Adrenal gland (tissue), 12 donors: Measurements from ENCODE around the gene C16orf96. TPM values are rescaled to one million over a fixed set of nuclear protein-coding genes. Genes with fewer than 3 reads are reported as not detected.
A peak's percentile ranks its signal among the peaks of the same experiment; 100 is the strongest.

ENCODE experiments used
- DNase-seq, 7 donors: peaks; one replicate each; pipeline ENCODE4 v3.0.0-alpha.2; 2019 to 2020
- H3K27ac ChIP-seq, 5 donors: fragments of 200-600 bp; sonication (generic) in 4 of 5; 1 replicate in 3 of 5; 2 replicates in 2 of 5; pipeline versions ENCODE4 v1.5.1 to v1.8.0; 2016 to 2020; ENCODE audit warnings: mild to moderate bottlenecking in 1 of 5
- H3K27me3 ChIP-seq: fragments of 200-600 bp; 2 replicates; pipeline ENCODE4 v1.8.0; 2021
- H3K36me3 ChIP-seq, 2 donors: fragments of 200-600 bp; replicated peaks in 1 of 2; 1 replicate in 1 of 2; 2 replicates in 1 of 2; pipeline versions ENCODE4 v1.5.1 to v1.8.0; 2018 to 2022
- H3K4me1 ChIP-seq, 2 donors: fragments of 200-600 bp; replicated peaks in 1 of 2; 1 replicate in 1 of 2; 2 replicates in 1 of 2; pipeline versions ENCODE4 v1.5.1 to v1.8.0; 2018 to 2021
- H3K4me3 ChIP-seq, 4 donors: fragments of 200-600 bp; sonication (generic) in 3 of 4; one replicate each; pipeline ENCODE4 v1.5.1; 2016 to 2018
- H3K9me3 ChIP-seq, 3 donors: fragments of 200-600 bp; sonication (generic) in 1 of 3; replicated peaks in 1 of 3; 1 replicate in 2 of 3; 2 replicates in 1 of 3; pipeline versions ENCODE4 v1.5.1 to v1.8.0; 2016 to 2021
- CTCF ChIP-seq, 6 experiments: fragments of 450-650 bp in 4 of 6; fragments of 200-600 bp in 2 of 6; sonication (generic) in 1 of 6; IDR thresholded peaks; 1 replicate in 5 of 6; 2 replicates in 1 of 6; pipeline versions ENCODE4 v1.5.1 to v1.8.0; 2016 to 2021; ENCODE audit warnings: antibody characterized with exemption in 6 of 6, mild to moderate bottlenecking in 2 of 6, moderate library complexity in 1 of 6
- POLR2A ChIP-seq, 2 donors: fragments of 450-650 bp; IDR thresholded peaks; one replicate each; pipeline ENCODE4 v1.6.1; 2017; ENCODE audit warnings: antibody characterized with exemption in 2 of 2, mild to moderate bottlenecking in 2 of 2, moderate library complexity in 1 of 2
- WGBS, 4 donors: extraction: QIAGEN DNeasy Blood & Tissue Kit in 2 of 4; methylation state at CpG; one replicate each; pipeline versions ENCODE4 v1.1.5 to v1.1.7; 2013 to 2017; 5-methylcytosine and 5-hydroxymethylcytosine counted together
- intact Hi-C, 2 donors: fragments of 100-400 bp; cut with DNase I; formaldehyde crosslinking; loops; one replicate each; pipeline versions ENCODE4 v1.14.1 to v1.15.0; 2022 to 2023
- polyA plus RNA-seq, 3 donors: library from polyadenylated mRNA; stranded (reverse); fragments of 200-250 nt in 2 of 3; fragments of 350-450 nt in 1 of 3; fragmentation: Illumina TruSeq in 1 of 3; extraction: RNeasy Lipid Tissue Mini Kit (QIAGEN cat#74804) in 1 of 3; gene quantifications; one replicate each; pipeline ENCODE4 v1.2.3, GENCODE V29; 2013 to 2014
- total RNA-seq, 9 donors: library from RNA; depleted of rRNA in 4 of 9; stranded (reverse); fragments of >200 nt in 4 of 9; fragments of 120-200 nt in 1 of 9; fragmentation: NEBNext Ultra II Directional in 1 of 9; extraction: Animal tissue kit (Norgen Biotek cat#: 25700) in 1 of 9; gene quantifications; one replicate each; pipeline versions ENCODE4 v1.1.0 to v1.2.4, GENCODE V29; 2013 to 2023
- donor health status: healthy with polysubstance abuse.
- donor health status: Bipolar disorder and iron deficiency.
- donor health status: DM: yes; HTN: yes; CAD: no.
- donor health status: DM: no; HTN: no; CAD: no.
- donor health status: DM: no; HTN: no; CAD: no.
- donor health status: DM: yes; HTN: yes; CAD: no.

C16orf96 gene
- total and polyA plus RNA-seq, 12 donors = 0.07 to 0.61 (median 0.28) TPM; not detected in 1

- DNase-seq = peak in 1 of 7 donors; percentile 81
- H3K4me1 ChIP-seq = peaks cover 2 to 12% of the 10 kb centered on the region in 2 donors
Observed at GRCh38 chr16:4522051-4522581, 34.0 kb upstream of the C16orf96 start.

GRCh38 chr16:4523686-4524085 is 32.5 kb upstream of the C16orf96 start:
- DNase-seq = no peak
- intact Hi-C loops = no loop called here
- WGBS, 4 donors = 89 to 100% (median 92%) methylated on average over 2 to 4 of the region's 4 CpGs
- H3K4me1 ChIP-seq = peaks cover 5 to 12% of the 10 kb centered on the region in 2 donors
- H3K4me3 ChIP-seq = no peak overlapping the region
- no peaks in the 10 kb centered on the region for H3K27me3 ChIP-seq
- H3K36me3 ChIP-seq = no peaks in the 10 kb centered on the region
- peak overlapping the region in 1 of 5 donors; percentile 50 for H3K27ac ChIP-seq
- TF ChIP-seq POLR2A (IDR thresholded peaks at IDR 0.05) (no peak), CTCF (IDR thresholded peaks at IDR 0.05) (no peak)
- H3K9me3 ChIP-seq = no peaks in the 10 kb centered on the region

More at GRCh38 chr16:4522051-4522581, 34.0 kb upstream of the C16orf96 start:
- Histone ChIP-seq H3K27me3 (no peaks in the 10 kb centered on the region), H3K36me3 (no peaks in the 10 kb centered on the region), H3K9me3 (no peaks in the 10 kb centered on the region), H3K27ac (peak overlapping the region in 1 of 5 donors; percentile 50), H3K4me3 (no peak overlapping the region)
- TF ChIP-seq CTCF (IDR thresholded peaks at IDR 0.05) (no peak), POLR2A (IDR thresholded peaks at IDR 0.05) (no peak)
- intact Hi-C loops = no loop called here
- WGBS, 4 donors = 58 to 70% (median 66%) methylated on average over 5 to 8 of the region's 8 CpGs

- intact Hi-C loops = no loop called here
Observed at GRCh38 chr16:4524571-4524970, 31.6 kb upstream of the C16orf96 start.

GRCh38 chr16:4525069-4525468 is 31.1 kb upstream of the C16orf96 start:
- no peak overlapping the region for H3K4me3 ChIP-seq
- no peak for DNase-seq
- no peak overlapping the region for H3K27ac ChIP-seq
- no peaks in the 10 kb centered on the region for H3K36me3 ChIP-seq
- TF ChIP-seq POLR2A (IDR thresholded peaks at IDR 0.05) (no peak), CTCF (IDR thresholded peaks at IDR 0.05) (no peak)
- 83 to 96% (median 86%) methylated on average over 7 of the region's 7 CpGs for WGBS, 4 donors
- H3K9me3 ChIP-seq = no peaks in the 10 kb centered on the region
- no peaks in the 10 kb centered on the region for H3K27me3 ChIP-seq
- intact Hi-C loops = no loop called here
- H3K4me1 ChIP-seq = peaks cover 5 to 21% of the 10 kb centered on the region in 2 donors

More at GRCh38 chr16:4524571-4524970, 31.6 kb upstream of the C16orf96 start:
- Histone ChIP-seq H3K4me1 (peaks cover 5 to 18% of the 10 kb centered on the region in 2 donors), H3K36me3 (no peaks in the 10 kb centered on the region), H3K9me3 (no peaks in the 10 kb centered on the region), H3K4me3 (no peak overlapping the region), H3K27ac (no peak overlapping the region), H3K27me3 (no peaks in the 10 kb centered on the region)
- no peak for TF ChIP-seq CTCF (IDR thresholded peaks at IDR 0.05)
- no peak for TF ChIP-seq POLR2A (IDR thresholded peaks at IDR 0.05)
- no peak for DNase-seq
